OCI-LY1 (cell line): Measurements from ENCODE around the gene ADAM11.

Experiments used
- H2AFZ ChIP-seq: fragments of 200-600 bp; sonication (generic), shearing (Covaris generic); 2 replicates; pipeline ENCODE4 v1.6.0; 2014; ENCODE audit warnings: antibody characterized with exemption, mild to moderate bottlenecking, low read length
- H3F3A ChIP-seq: fragments of 200-600 bp; sonication (generic), shearing (Covaris generic); 2 replicates; pipeline ENCODE4 v1.6.0; 2014; ENCODE audit warnings: mild to moderate bottlenecking, antibody characterized with exemption, low read length, moderate library complexity; ENCODE audit not compliant: insufficient read depth
- H3K27ac ChIP-seq: fragments of 200-600 bp; sonication (generic); 2 replicates; pipeline ENCODE4 v1.5.1; 2014; ENCODE audit warnings: low read length, mixed run types, mild to moderate bottlenecking, low read depth; ENCODE audit not compliant: poor library complexity, severe bottlenecking
- H3K27me3 ChIP-seq: fragments of 200-600 bp; sonication (generic); 2 replicates; pipeline ENCODE4 v1.6.0; 2014; ENCODE audit warnings: antibody characterized with exemption, mild to moderate bottlenecking, low read length, moderate library complexity; ENCODE audit not compliant: insufficient read depth
- H3K36me3 ChIP-seq: fragments of 200-600 bp; sonication (generic); 2 replicates; pipeline ENCODE4 v1.6.1; 2014; ENCODE audit warnings: mild to moderate bottlenecking, antibody characterized with exemption, low read length, moderate library complexity, mixed read lengths; ENCODE audit not compliant: insufficient read depth
- H3K4me1 ChIP-seq: fragments of 200-600 bp; sonication (generic); 2 replicates; pipeline ENCODE4 v1.5.1; 2014; ENCODE audit warnings: mild to moderate bottlenecking, low read length, moderate library complexity; ENCODE audit not compliant: insufficient read depth, severe bottlenecking
- H3K4me2 ChIP-seq: fragments of 200-600 bp; sonication (generic), shearing (Covaris generic); 2 replicates; pipeline ENCODE4 v1.6.1; 2014; ENCODE audit warnings: low read length
- H3K4me3 ChIP-seq: fragments of 200-600 bp; sonication (generic); 2 replicates; pipeline ENCODE4 v1.5.1; 2014; ENCODE audit warnings: low read length, low read depth, mild to moderate bottlenecking, mixed read lengths; ENCODE audit not compliant: poor library complexity, severe bottlenecking
- H3K79me2 ChIP-seq: fragments of 200-600 bp; shearing (Covaris generic); 2 replicates; pipeline ENCODE4 v1.6.1; 2016; ENCODE audit warnings: mixed run types, low read length, mixed read lengths; ENCODE audit not compliant: insufficient read depth
- H3K9ac ChIP-seq: fragments of 200-600 bp; sonication (generic), shearing (Covaris generic); 2 replicates; pipeline ENCODE4 v1.6.1; 2014; ENCODE audit warnings: mild to moderate bottlenecking, low read length, mixed read lengths
- H3K9me2 ChIP-seq: fragments of 200-600 bp; sonication (generic), shearing (Covaris generic); 2 replicates; pipeline ENCODE4 v1.6.1; 2014; ENCODE audit warnings: low read depth, mild to moderate bottlenecking, low read length, mixed read lengths
- H3K9me3 ChIP-seq: fragments of 200-600 bp; shearing (Covaris generic); 2 replicates; pipeline ENCODE4 v1.6.1; 2014; ENCODE audit warnings: low read length, mixed read lengths
- H4K20me1 ChIP-seq: fragments of 200-600 bp; sonication (generic), shearing (Covaris generic); 2 replicates; pipeline ENCODE4 v1.6.0; 2016; ENCODE audit warnings: mild to moderate bottlenecking, low read length; ENCODE audit not compliant: insufficient read depth
- CTCF ChIP-seq: fragments of 200-600 bp; sonication (generic), shearing (Covaris generic); IDR thresholded peaks from 2 replicates; pipeline ENCODE4 v1.5.1; 2017; ENCODE audit warnings: mild to moderate bottlenecking, antibody characterized with exemption, low read length, moderate library complexity, mixed read lengths
- EZH2 ChIP-seq: fragments of 200-600 bp; sonication (generic), shearing (Covaris generic); IDR thresholded peaks from 2 replicates; pipeline ENCODE4 v1.8.0; 2017; ENCODE audit warnings: borderline replicate concordance, mixed run types, mild to moderate bottlenecking, antibody characterized with exemption, low read length, moderate library complexity, mixed read lengths

Gene ADAM11

GRCh38 chr17:44766409-44767038, 7.7 kb downstream of the ADAM11 start:
- TF ChIP-seq EZH2 (no peak), CTCF (no peak)
- no peak overlapping the region for H3K4me2 ChIP-seq
- no peaks in the 10 kb centered on the region for H3K27me3 ChIP-seq
- H4K20me1 ChIP-seq: no peaks in the 10 kb centered on the region
- no peaks in the 10 kb centered on the region for H3K79me2 ChIP-seq
- H3K9me2 ChIP-seq: no peaks in the 10 kb centered on the region
- no peak overlapping the region for H2AFZ ChIP-seq
- no peak overlapping the region for H3K4me3 ChIP-seq
- H3K9me3 ChIP-seq: no peaks in the 10 kb centered on the region
- H3K9ac ChIP-seq: no peak overlapping the region
- H3K36me3 ChIP-seq: no peaks in the 10 kb centered on the region
- no peaks in the 10 kb centered on the region for H3F3A ChIP-seq
- H3K27ac ChIP-seq: no peak overlapping the region
- no peaks in the 10 kb centered on the region for H3K4me1 ChIP-seq

- Histone ChIP-seq H3K79me2 (no peaks in the 10 kb centered on the region), H3K9me3 (no peaks in the 10 kb centered on the region), H2AFZ (no peak overlapping the region), H3K9ac (no peak overlapping the region), H3K27ac (no peak overlapping the region), H3K9me2 (no peaks in the 10 kb centered on the region), H3K4me2 (no peak overlapping the region), H3F3A (no peaks in the 10 kb centered on the region), H3K36me3 (no peaks in the 10 kb centered on the region), H3K4me1 (no peaks in the 10 kb centered on the region), H3K27me3 (no peaks in the 10 kb centered on the region), H3K4me3 (no peak overlapping the region), H4K20me1 (no peaks in the 10 kb centered on the region)
- TF ChIP-seq CTCF (no peak), EZH2 (no peak)
These were observed 8.7 kb downstream of the ADAM11 start for GRCh38 chr17:44767493-44767892.

- TF ChIP-seq CTCF (no peak), EZH2 (no peak)
- Histone ChIP-seq H3K9ac (no peak overlapping the region), H3K27me3 (no peaks in the 10 kb centered on the region), H3K4me3 (no peak overlapping the region), H3K79me2 (no peaks in the 10 kb centered on the region), H3K4me2 (no peak overlapping the region), H3F3A (no peaks in the 10 kb centered on the region), H3K27ac (no peak overlapping the region), H4K20me1 (no peaks in the 10 kb centered on the region), H3K36me3 (no peaks in the 10 kb centered on the region), H3K9me3 (no peaks in the 10 kb centered on the region), H3K4me1 (no peaks in the 10 kb centered on the region), H2AFZ (no peak overlapping the region), H3K9me2 (no peaks in the 10 kb centered on the region)
These were observed 9.8 kb downstream of the ADAM11 start for GRCh38 chr17:44768505-44769142.
